ENCODE results near the gene STK32B.

GRCh38 chr4:5139141-5139540, 87.9 kb downstream of the STK32B start:
- TF ChIP-seq CTCF (IDR thresholded peaks at IDR 0.05) (no peak), POLR2A (IDR thresholded peaks at IDR 0.05) (no peak)
